Cortex of kidney (tissue), 1 donor: ENCODE data around the gene ARHGEF4.

Experiments used
- DNase-seq: peaks from one replicate; lab custom pipeline; 2025; lab: John Stamatoyannopoulos, UW

ARHGEF4 gene

GRCh38 chr2:131037398-131038257 lies 200.9 kb downstream of the ARHGEF4 start:
- no peak for DNase-seq

GRCh38 chr2:131038258-131039100 lies 201.8 kb downstream of the ARHGEF4 start:
- DNase-seq: no peak

- no peak for DNase-seq
Observed at GRCh38 chr2:131039101-131039440, 202.4 kb downstream of the ARHGEF4 start.

GRCh38 chr2:131039535-131039907 lies 202.8 kb downstream of the ARHGEF4 start:
- DNase-seq: no peak

GRCh38 chr2:131039908-131040660 lies 203.4 kb downstream of the ARHGEF4 start:
- no peak for DNase-seq

- no peak for DNase-seq
Observed at GRCh38 chr2:131040661-131041401, 204.1 kb downstream of the ARHGEF4 start.

GRCh38 chr2:131041402-131042147 lies 204.9 kb downstream of the ARHGEF4 start:
- no peak for DNase-seq

GRCh38 chr2:131042148-131042775 lies 205.5 kb downstream of the ARHGEF4 start:
- no peak for DNase-seq

- DNase-seq: no peak
Observed at GRCh38 chr2:131043199-131044074, 206.7 kb downstream of the ARHGEF4 start.

GRCh38 chr2:131044075-131044756 lies 207.5 kb downstream of the ARHGEF4 start:
- no peak for DNase-seq

- DNase-seq: no peak
Observed at GRCh38 chr2:131044757-131045150, 208.0 kb downstream of the ARHGEF4 start.

GRCh38 chr2:131045286-131046027 lies 208.7 kb downstream of the ARHGEF4 start:
- DNase-seq: no peak

- no peak for DNase-seq
Observed at GRCh38 chr2:131046028-131046917, 209.6 kb downstream of the ARHGEF4 start.

GRCh38 chr2:131046918-131047652 lies 210.4 kb downstream of the ARHGEF4 start:
- no peak for DNase-seq

GRCh38 chr2:131047920-131048560 lies 211.3 kb downstream of the ARHGEF4 start:
- DNase-seq: no peak

- DNase-seq: no peak
Observed at GRCh38 chr2:131048641-131049040, 211.9 kb downstream of the ARHGEF4 start.
